GM12878 (cell line): Measurements from ENCODE around the gene HMGN4.

Experiments
- CBFB ChIP-seq: IDR thresholded peaks from 2 replicates; pipeline ENCODE4 v1.6.1; 2016; ENCODE audit warnings: antibody characterized with exemption, low read depth
- CBX3 ChIP-seq: fragments of 200-600 bp; sonication (generic); IDR thresholded peaks from 2 replicates; pipeline ENCODE4 v1.6.1; 2016; ENCODE audit warnings: low read depth, borderline replicate concordance
- EZH2 ChIP-seq: IDR thresholded peaks from 2 replicates; pipeline ENCODE4 v1.6.1; 2012; ENCODE audit warnings: low read depth, mild to moderate bottlenecking, control low read depth, inconsistent platforms, low read length, borderline replicate concordance; ENCODE audit not compliant: control insufficient read depth
- GABPA ChIP-seq: IDR thresholded peaks from 2 replicates; pipeline ENCODE4 v1.6.1; 2014; ENCODE audit warnings: antibody characterized with exemption, low read depth, mild to moderate bottlenecking, inconsistent platforms
- MAX ChIP-seq: IDR thresholded peaks from 2 replicates; pipeline ENCODE4 v1.6.1; 2012; ENCODE audit warnings: low read depth, low read length, improper control_type of control experiment
- MYC ChIP-seq: IDR thresholded peaks from 2 replicates; pipeline ENCODE4 v1.6.1; 2011; ENCODE audit warnings: mild to moderate bottlenecking, low read length, moderate library complexity, inconsistent platforms; ENCODE audit not compliant: insufficient read depth, insufficient replicate concordance, insufficient read length, severe bottlenecking
- SMARCA5 ChIP-seq: fragments of 450-650 bp; IDR thresholded peaks from 2 replicates; pipeline ENCODE4 v1.6.1; 2017; ENCODE audit warnings: mild to moderate bottlenecking
- TAF1 ChIP-seq: IDR thresholded peaks from 2 replicates; pipeline ENCODE4 v1.6.1; 2011; ENCODE audit warnings: mild to moderate bottlenecking, low read depth, low read length, borderline replicate concordance
- TCF7 ChIP-seq: IDR thresholded peaks from 2 replicates; pipeline ENCODE4 v1.6.1; 2014; ENCODE audit warnings: antibody characterized with exemption, borderline replicate concordance
- YY1 ChIP-seq: IDR thresholded peaks from 2 replicates; pipeline ENCODE4 v1.6.1; 2011; ENCODE audit warnings: low read depth, mild to moderate bottlenecking, low read length
- TF ChIP-seq, protein P1 (sequence below), 3 experiments: IDR thresholded peaks in 2 of 3; conservative IDR thresholded peaks in 1 of 3; 2 replicates each; pipeline ENCODE4 v1.5.1; 2011; ENCODE audit warnings: low read depth in 3 of 3, low read length in 3 of 3, mild to moderate bottlenecking in 3 of 3, control low read depth in 2 of 3, moderate library complexity in 2 of 3, inconsistent platforms in 1 of 3, mixed read lengths in 1 of 3; ENCODE audit not compliant: control insufficient read depth in 2 of 3, insufficient read depth in 1 of 3; ENCODE audit errors: extremely low read depth in 1 of 3

DNA sequence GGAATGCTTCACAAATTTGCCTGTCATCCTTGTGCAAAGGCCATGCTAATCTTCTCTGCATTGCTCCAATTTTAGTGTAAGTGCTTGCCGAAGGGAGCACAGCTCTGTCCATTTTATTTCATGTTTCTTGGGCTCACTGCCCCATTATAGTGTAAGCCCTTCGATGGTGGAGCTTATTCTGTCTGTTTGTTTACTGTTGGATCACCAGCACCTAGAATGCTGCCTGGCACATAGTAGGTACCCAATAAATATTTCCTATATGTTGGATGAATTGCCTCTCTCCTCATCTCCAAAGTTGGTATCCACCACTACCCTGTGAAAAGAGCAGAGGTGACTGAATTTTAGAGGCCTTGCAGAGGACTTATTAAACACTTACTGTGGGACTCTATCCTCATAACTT is 18.8 kb upstream of the HMGN4 start:
- TF ChIP-seq, protein P1, sequence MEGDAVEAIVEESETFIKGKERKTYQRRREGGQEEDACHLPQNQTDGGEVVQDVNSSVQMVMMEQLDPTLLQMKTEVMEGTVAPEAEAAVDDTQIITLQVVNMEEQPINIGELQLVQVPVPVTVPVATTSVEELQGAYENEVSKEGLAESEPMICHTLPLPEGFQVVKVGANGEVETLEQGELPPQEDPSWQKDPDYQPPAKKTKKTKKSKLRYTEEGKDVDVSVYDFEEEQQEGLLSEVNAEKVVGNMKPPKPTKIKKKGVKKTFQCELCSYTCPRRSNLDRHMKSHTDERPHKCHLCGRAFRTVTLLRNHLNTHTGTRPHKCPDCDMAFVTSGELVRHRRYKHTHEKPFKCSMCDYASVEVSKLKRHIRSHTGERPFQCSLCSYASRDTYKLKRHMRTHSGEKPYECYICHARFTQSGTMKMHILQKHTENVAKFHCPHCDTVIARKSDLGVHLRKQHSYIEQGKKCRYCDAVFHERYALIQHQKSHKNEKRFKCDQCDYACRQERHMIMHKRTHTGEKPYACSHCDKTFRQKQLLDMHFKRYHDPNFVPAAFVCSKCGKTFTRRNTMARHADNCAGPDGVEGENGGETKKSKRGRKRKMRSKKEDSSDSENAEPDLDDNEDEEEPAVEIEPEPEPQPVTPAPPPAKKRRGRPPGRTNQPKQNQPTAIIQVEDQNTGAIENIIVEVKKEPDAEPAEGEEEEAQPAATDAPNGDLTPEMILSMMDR (IDR thresholded peaks at IDR 0.05 in 2 of 3, conservative IDR thresholded peaks at IDR 0.05 in 1 of 3; ENCODE audit: control insufficient read depth in 2 of 3, extremely low read depth in 1 of 3, insufficient read depth in 1 of 3, low read depth in 3 of 3, low read length in 3 of 3): no peak
- no peak for TF ChIP-seq TCF7
- TF ChIP-seq CBFB: no peak
- no peak for TF ChIP-seq CBX3
- TF ChIP-seq MAX: no peak
- TF ChIP-seq SMARCA5: no peak
- TF ChIP-seq TAF1: no peak
- TF ChIP-seq GABPA: no peak
- TF ChIP-seq EZH2: no peak
- no peak for TF ChIP-seq MYC
- TF ChIP-seq YY1: no peak
